Measurements from ENCODE around the gene ZNF318.
"Not testable (repeated sequence)": the region's sequence is repeated elsewhere in the genome, so short reads cannot be mapped to it uniquely, and the experiment has no call there.

Gene ZNF318

GRCh38 chr6:43369174-43370002, at the start of gene ZNF318:
Gene ZNF318, minus strand, starts transcription at chr6:43369647. Its CDS starts 282 bp downstream, at chr6:43369365.
- Histone ChIP-seq H3K9me3 (ENCODE audit: low read depth, low read length) (no peaks in the 10 kb centered on the region), H3K27ac (peak within 1 kb of the TSS; percentile 60; the same call in 1 of the 2 replicates), H3K36me3 (ENCODE audit: insufficient read depth, low read length) (peaks cover 12% of the 10 kb centered on the region), H3K9ac (ENCODE audit: insufficient read length) (peak within 1 kb of the TSS; percentile 79), H3K4me3 (peak within 1 kb of the TSS; percentile 97)
- TF ChIP-seq POLR2AphosphoS5 (IDR thresholded peaks at IDR 0.05; ENCODE audit: borderline replicate concordance, low read depth, low read length) (peak; percentile 84), FOXP2 (optimal IDR thresholded peaks at IDR 0.05; ENCODE audit: control extremely low read depth, extremely low read length, insufficient read depth) (no peak), EZH2 (IDR thresholded peaks at IDR 0.05) (no peak)
- DNase-seq (ENCODE audit: low read depth, low spot score): peak; percentile 72

GRCh38 chr6:43416935-43417334, 47.5 kb upstream of the ZNF318 start:
- no peaks in the 10 kb centered on the region for H3K36me3 ChIP-seq (ENCODE audit: insufficient read depth, low read length)
- no peak overlapping the region for H3K4me3 ChIP-seq
- no peak for DNase-seq (ENCODE audit: low read depth, low spot score)
- H3K9ac ChIP-seq (ENCODE audit: insufficient read length): no peak overlapping the region
- TF ChIP-seq FOXP2 (optimal IDR thresholded peaks at IDR 0.05; ENCODE audit: control extremely low read depth, extremely low read length, insufficient read depth) (no peak), POLR2AphosphoS5 (IDR thresholded peaks at IDR 0.05; ENCODE audit: borderline replicate concordance, low read depth, low read length) (no peak), EZH2 (IDR thresholded peaks at IDR 0.05) (no peak)
- H3K27ac ChIP-seq: no peak overlapping the region
- H3K9me3 ChIP-seq (ENCODE audit: low read depth, low read length): no peaks in the 10 kb centered on the region

GRCh38 chr6:43415275-43415674, 45.8 kb upstream of the ZNF318 start:
- H3K9ac ChIP-seq (ENCODE audit: insufficient read length); H3K27ac ChIP-seq; H3K36me3 ChIP-seq (ENCODE audit: insufficient read depth, low read length); H3K9me3 ChIP-seq (ENCODE audit: low read depth, low read length); H3K4me3 ChIP-seq; DNase-seq (ENCODE audit: low read depth, low spot score): not testable (repeated sequence)

- no peak overlapping the region for H3K4me3 ChIP-seq
- no peak for DNase-seq (ENCODE audit: low read depth, low spot score)
- H3K9me3 ChIP-seq (ENCODE audit: low read depth, low read length): no peaks in the 10 kb centered on the region
- no peak overlapping the region for H3K9ac ChIP-seq (ENCODE audit: insufficient read length)
- TF ChIP-seq FOXP2 (optimal IDR thresholded peaks at IDR 0.05; ENCODE audit: control extremely low read depth, extremely low read length, insufficient read depth) (no peak), EZH2 (IDR thresholded peaks at IDR 0.05) (no peak)
- H3K36me3 ChIP-seq (ENCODE audit: insufficient read depth, low read length): no peaks in the 10 kb centered on the region
- no peak overlapping the region for H3K27ac ChIP-seq
These were observed 43.6 kb upstream of the ZNF318 start for GRCh38 chr6:43413002-43413401.

- no peaks in the 10 kb centered on the region for H3K36me3 ChIP-seq (ENCODE audit: insufficient read depth, low read length)
- no peak for TF ChIP-seq POLR2AphosphoS5 (IDR thresholded peaks at IDR 0.05; ENCODE audit: borderline replicate concordance, low read depth, low read length)
- TF ChIP-seq FOXP2 (optimal IDR thresholded peaks at IDR 0.05; ENCODE audit: control extremely low read depth, extremely low read length, insufficient read depth): no peak
- H3K9me3 ChIP-seq (ENCODE audit: low read depth, low read length): no peaks in the 10 kb centered on the region
- no peak overlapping the region for H3K4me3 ChIP-seq
- H3K27ac ChIP-seq: no peak overlapping the region
- DNase-seq (ENCODE audit: low read depth, low spot score): no peak
- no peak overlapping the region for H3K9ac ChIP-seq (ENCODE audit: insufficient read length)
These were observed 43.1 kb upstream of the ZNF318 start for GRCh38 chr6:43412541-43412940.

- not testable (repeated sequence) for H3K9ac ChIP-seq (ENCODE audit: insufficient read length); H3K27ac ChIP-seq; DNase-seq (ENCODE audit: low read depth, low spot score); H3K4me3 ChIP-seq; H3K36me3 ChIP-seq (ENCODE audit: insufficient read depth, low read length); H3K9me3 ChIP-seq (ENCODE audit: low read depth, low read length)
These were observed 41.3 kb upstream of the ZNF318 start for GRCh38 chr6:43410776-43411175.

GRCh38 chr6:43408259-43408658, 38.8 kb upstream of the ZNF318 start:
- Histone ChIP-seq H3K36me3 (ENCODE audit: insufficient read depth, low read length) (no peaks in the 10 kb centered on the region), H3K27ac (no peak overlapping the region), H3K9me3 (ENCODE audit: low read depth, low read length) (no peaks in the 10 kb centered on the region), H3K9ac (ENCODE audit: insufficient read length) (no peak overlapping the region), H3K4me3 (no peak overlapping the region)
- TF ChIP-seq POLR2AphosphoS5 (IDR thresholded peaks at IDR 0.05; ENCODE audit: borderline replicate concordance, low read depth, low read length): no peak
- TF ChIP-seq EZH2 (IDR thresholded peaks at IDR 0.05): no peak
- TF ChIP-seq FOXP2 (optimal IDR thresholded peaks at IDR 0.05; ENCODE audit: control extremely low read depth, extremely low read length, insufficient read depth): no peak
- no peak for DNase-seq (ENCODE audit: low read depth, low spot score)

GRCh38 chr6:43407296-43407695, 37.8 kb upstream of the ZNF318 start:
- DNase-seq (ENCODE audit: low read depth, low spot score): no peak
- Histone ChIP-seq H3K36me3 (ENCODE audit: insufficient read depth, low read length) (no peaks in the 10 kb centered on the region), H3K9ac (ENCODE audit: insufficient read length) (no peak overlapping the region), H3K9me3 (ENCODE audit: low read depth, low read length) (no peaks in the 10 kb centered on the region), H3K27ac (no peak overlapping the region), H3K4me3 (no peak overlapping the region)
- TF ChIP-seq FOXP2 (optimal IDR thresholded peaks at IDR 0.05; ENCODE audit: control extremely low read depth, extremely low read length, insufficient read depth): no peak
- no peak for TF ChIP-seq EZH2 (IDR thresholded peaks at IDR 0.05)
- TF ChIP-seq POLR2AphosphoS5 (IDR thresholded peaks at IDR 0.05; ENCODE audit: borderline replicate concordance, low read depth, low read length): no peak

GRCh38 chr6:43405354-43405753, 35.9 kb upstream of the ZNF318 start:
- TF ChIP-seq POLR2AphosphoS5 (IDR thresholded peaks at IDR 0.05; ENCODE audit: borderline replicate concordance, low read depth, low read length) (no peak), FOXP2 (optimal IDR thresholded peaks at IDR 0.05; ENCODE audit: control extremely low read depth, extremely low read length, insufficient read depth) (no peak), EZH2 (IDR thresholded peaks at IDR 0.05) (no peak)
- Histone ChIP-seq H3K4me3 (no peak overlapping the region), H3K9ac (ENCODE audit: insufficient read length) (no peak overlapping the region), H3K9me3 (ENCODE audit: low read depth, low read length) (no peaks in the 10 kb centered on the region), H3K36me3 (ENCODE audit: insufficient read depth, low read length) (no peaks in the 10 kb centered on the region), H3K27ac (no peak overlapping the region)
- DNase-seq (ENCODE audit: low read depth, low spot score): no peak

Data from SK-N-MC (cell line).